H9 (cell line): Measurements from ENCODE around the gene TEX51. TPM values are rescaled to one million over a fixed set of nuclear protein-coding genes. Genes with fewer than 3 reads are reported as not detected.

Source experiments
- DNase-seq: peaks from one replicate; pipeline ENCODE4 v3.0.0-alpha.2; 2017
- H2AFZ ChIP-seq: one replicate; pipeline ENCODE4 v1.6.1; 2013; ENCODE audit warnings: mild to moderate bottlenecking, low read length, control low read depth, moderate library complexity
- H2AK5ac ChIP-seq: 2 replicates; pipeline ENCODE4 v1.6.1; 2013; ENCODE audit warnings: low read length, control low read depth, mixed read lengths; ENCODE audit not compliant: insufficient read length
- H2BK120ac ChIP-seq: one replicate; pipeline ENCODE4 v1.6.1; 2013; ENCODE audit warnings: low read depth, mild to moderate bottlenecking, low read length, control low read depth, inconsistent platforms; ENCODE audit not compliant: poor library complexity, severe bottlenecking
- H2BK12ac ChIP-seq: 2 replicates; pipeline ENCODE4 v1.6.1; 2013; ENCODE audit warnings: low read length, control low read depth, mixed read lengths, low read depth; ENCODE audit not compliant: insufficient read length
- H2BK15ac ChIP-seq: 2 replicates; pipeline ENCODE4 v1.6.1; 2013; ENCODE audit warnings: low read depth, low read length, control low read depth
- H2BK20ac ChIP-seq: one replicate; pipeline ENCODE4 v1.6.1; 2013; ENCODE audit warnings: low read depth, mild to moderate bottlenecking, low read length, control low read depth, inconsistent platforms; ENCODE audit not compliant: poor library complexity, severe bottlenecking
- H2BK5ac ChIP-seq: 2 replicates; pipeline ENCODE4 v1.6.1; 2013; ENCODE audit warnings: low read length, control low read depth, mixed read lengths; ENCODE audit not compliant: insufficient read length
- H3K14ac ChIP-seq: 2 replicates; pipeline ENCODE4 v1.6.1; 2013; ENCODE audit warnings: low read length, control low read depth; ENCODE audit not compliant: insufficient read depth
- H3K18ac ChIP-seq: 2 replicates; pipeline ENCODE4 v1.6.1; 2013; ENCODE audit warnings: low read depth, mild to moderate bottlenecking, mixed read lengths, low read length, control low read depth; ENCODE audit not compliant: insufficient read length
- H3K23ac ChIP-seq: 2 replicates; pipeline ENCODE4 v1.6.1; 2013; ENCODE audit warnings: low read length, control low read depth, mixed read lengths, low read depth; ENCODE audit not compliant: insufficient read length
- H3K23me2 ChIP-seq: 2 replicates; pipeline ENCODE4 v1.6.1; 2013; ENCODE audit warnings: low read depth, mild to moderate bottlenecking, mixed read lengths, low read length, control low read depth; ENCODE audit not compliant: insufficient read length, poor library complexity, severe bottlenecking
- H3K27ac ChIP-seq: 2 replicates; pipeline ENCODE4 v1.5.1; 2013; ENCODE audit warnings: low read length, control low read depth, mixed read lengths, low read depth; ENCODE audit not compliant: insufficient read length
- H3K27me3 ChIP-seq: 2 replicates; pipeline ENCODE4 v1.6.1; 2013; ENCODE audit warnings: low read length, control low read depth, inconsistent platforms; ENCODE audit not compliant: insufficient read depth
- H3K4ac ChIP-seq: 2 replicates; pipeline ENCODE4 v1.6.1; 2013; ENCODE audit warnings: low read depth, mild to moderate bottlenecking, control low read depth, inconsistent platforms, low read length, moderate library complexity
- H3K4me1 ChIP-seq: 2 replicates; pipeline ENCODE4 v1.6.1; 2013; ENCODE audit warnings: low read length, control low read depth, inconsistent platforms; ENCODE audit not compliant: insufficient read depth
- H3K4me2 ChIP-seq: 2 replicates; pipeline ENCODE4 v1.6.1; 2013; ENCODE audit warnings: low read length, control low read depth, mixed read lengths; ENCODE audit not compliant: insufficient read length, insufficient read depth
- H3K56ac ChIP-seq: 2 replicates; pipeline ENCODE4 v1.6.1; 2013; ENCODE audit warnings: low read depth, mild to moderate bottlenecking, mixed read lengths, low read length, control low read depth; ENCODE audit not compliant: insufficient read length
- H3K79me1 ChIP-seq: 2 replicates; pipeline ENCODE4 v1.6.1; 2013; ENCODE audit warnings: low read depth, mild to moderate bottlenecking, moderate library complexity, low read length, control low read depth, inconsistent platforms; ENCODE audit not compliant: insufficient read depth, poor library complexity, severe bottlenecking
- H3K79me2 ChIP-seq: 2 replicates; pipeline ENCODE4 v1.6.1; 2013; ENCODE audit warnings: low read length, control low read depth, inconsistent platforms; ENCODE audit not compliant: insufficient read depth
- H3K9ac ChIP-seq: 2 replicates; pipeline ENCODE4 v1.6.1; 2013; ENCODE audit warnings: low read length, control low read depth, mixed read lengths; ENCODE audit not compliant: insufficient read length; ENCODE audit errors: extremely low read depth
- H3K9me3 ChIP-seq: one replicate; pipeline ENCODE4 v1.6.1; 2013; ENCODE audit warnings: low read depth, low read length, inconsistent platforms; ENCODE audit not compliant: control insufficient read depth
- H3T11ph ChIP-seq: one replicate; pipeline ENCODE4 v1.6.1; 2013; ENCODE audit warnings: mild to moderate bottlenecking, low read length, control low read depth, inconsistent platforms
- H4K20me1 ChIP-seq: one replicate; pipeline ENCODE4 v1.6.1; 2013; ENCODE audit not compliant: control insufficient read depth, insufficient read length, insufficient read depth
- H4K5ac ChIP-seq: 2 replicates; pipeline ENCODE4 v1.6.1; 2013; ENCODE audit warnings: low read depth, mild to moderate bottlenecking, mixed read lengths, low read length, control low read depth; ENCODE audit not compliant: insufficient read length
- H4K8ac ChIP-seq: replicated peaks from 2 replicates; pipeline ENCODE4 v1.6.1; 2013; ENCODE audit warnings: low read length, control low read depth, mixed read lengths, low read depth; ENCODE audit not compliant: insufficient read length
- H4K91ac ChIP-seq: 2 replicates; pipeline ENCODE4 v1.6.1; 2013; ENCODE audit warnings: low read depth, mild to moderate bottlenecking, moderate library complexity, mixed read lengths, low read length, control low read depth; ENCODE audit not compliant: insufficient read length
- H3K27ac Mint-ChIP-seq, 3 experiments: 2 replicates in 2 of 3; 3 replicates in 1 of 3; pipeline ENCODE4 v1.8.0; 2020 to 2021; ENCODE audit warnings: mixed read lengths in 3 of 3, mild to moderate bottlenecking in 1 of 3, moderate library complexity in 1 of 3
- H3K27me3 Mint-ChIP-seq: 2 replicates; pipeline ENCODE4 v1.8.0; 2021; ENCODE audit warnings: low read depth, mild to moderate bottlenecking, moderate library complexity, mixed read lengths
- H3K36me3 Mint-ChIP-seq, 3 experiments: 2 replicates in 2 of 3; 3 replicates in 1 of 3; pipeline ENCODE4 v1.8.0; 2020 to 2021; ENCODE audit warnings: low read depth in 3 of 3, mixed read lengths in 3 of 3; ENCODE audit not compliant: insufficient read depth in 1 of 3
- H3K4me1 Mint-ChIP-seq, 2 experiments: 2 replicates each; pipeline ENCODE4 v1.8.0; 2020; ENCODE audit warnings: mixed read lengths in 2 of 2
- H3K4me3 Mint-ChIP-seq, 2 experiments: 2 replicates in 1 of 2; 3 replicates in 1 of 2; pipeline ENCODE4 v1.8.0; 2020 to 2021; ENCODE audit warnings: mild to moderate bottlenecking in 2 of 2, mixed read lengths in 2 of 2, moderate library complexity in 1 of 2
- H3K9me3 Mint-ChIP-seq, 2 experiments: 2 replicates in 1 of 2; 3 replicates in 1 of 2; pipeline ENCODE4 v1.8.0; 2020; ENCODE audit warnings: mild to moderate bottlenecking in 2 of 2, mixed read lengths in 2 of 2, moderate library complexity in 1 of 2
- CTCF ChIP-seq: fragments of 200-600 bp; sonication (generic); conservative IDR thresholded peaks from 3 replicates; pipeline ENCODE4 v1.8.0; 2021; ENCODE audit warnings: antibody characterized with exemption, mild to moderate bottlenecking
- WGBS: extraction: QIAGEN DNeasy Blood & Tissue Kit; methylation state at CpG from one replicate; pipeline ENCODE4 v1.1.7; 2013; ENCODE audit warnings: missing lambda C conversion rate, low lambda C conversion rate, mixed read lengths; ENCODE audit not compliant: insufficient read length; ENCODE audit errors: extremely low coverage; 5-methylcytosine and 5-hydroxymethylcytosine counted together
- total RNA-seq: library from RNA; stranded (reverse); gene quantifications from 2 replicates; pipeline ENCODE4 v1.2.1, GENCODE V29; 2021

Gene TEX51
- total RNA-seq, 1 experiment from 2014 or later: not detected

DNA sequence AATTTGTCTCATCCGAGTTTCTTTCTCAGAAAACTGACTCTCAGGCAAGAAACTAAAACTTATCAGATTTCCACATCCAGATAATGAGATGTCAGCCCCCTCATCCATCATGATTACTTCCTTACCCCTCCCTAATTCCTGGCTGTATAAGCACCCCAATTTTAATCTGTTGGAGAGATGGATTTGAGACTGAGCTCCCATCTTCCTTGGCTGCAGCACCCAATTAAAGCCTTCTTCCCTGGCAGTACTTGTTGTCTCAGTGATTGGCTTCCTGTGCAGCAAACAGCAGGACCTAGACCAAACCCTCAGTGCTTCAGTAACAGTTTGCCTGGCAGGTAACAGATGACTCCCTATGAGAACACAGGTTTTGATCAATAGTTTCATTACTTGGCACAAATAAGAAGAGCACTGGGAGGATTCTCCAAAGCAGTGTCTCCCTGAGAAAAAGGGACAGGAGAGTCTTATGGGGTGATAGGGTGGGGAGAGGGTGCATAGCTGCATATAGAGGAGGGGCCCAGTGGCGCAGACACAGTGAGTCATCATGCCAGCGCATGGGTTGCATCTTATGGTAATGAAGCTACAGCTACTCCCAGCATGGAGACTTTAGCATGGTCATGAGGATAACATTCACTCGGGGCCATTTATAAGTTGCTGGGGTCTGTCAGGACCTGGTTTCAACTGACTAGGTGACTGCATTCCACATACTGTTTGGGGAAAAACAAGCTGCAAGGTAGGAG is 45.1 kb downstream of the TEX51 start:
- Histone ChIP-seq H2BK12ac (no peak overlapping the region), H3K79me1 (no peaks in the 10 kb centered on the region), H3T11ph (no peak overlapping the region), H2BK5ac (no peak overlapping the region), H3K9me3 (peaks cover 21% of the 10 kb centered on the region), H4K5ac (no peak overlapping the region), H3K14ac (no peak overlapping the region), H2BK20ac (no peak overlapping the region), H3K79me2 (no peaks in the 10 kb centered on the region), H2AFZ (no peak overlapping the region), H2BK120ac (no peak overlapping the region), H3K27me3 (no peaks in the 10 kb centered on the region), H3K18ac (no peak overlapping the region), H3K56ac (no peak overlapping the region), H2BK15ac (no peak overlapping the region), H4K20me1 (no peaks in the 10 kb centered on the region), H4K91ac (no peak overlapping the region), H3K4me2 (no peak overlapping the region), H3K4ac (no peak overlapping the region), H3K4me1 (peaks cover 5% of the 10 kb centered on the region; the same call in 1 of the 2 replicates), H3K23ac (no peak overlapping the region), H3K23me2 (no peaks in the 10 kb centered on the region), H3K27ac (no peak overlapping the region), H3K9ac (no peak overlapping the region), H4K8ac (no peak overlapping the region), H2AK5ac (no peak overlapping the region)
- Mint-ChIP-seq H3K4me3 (no peak overlapping the region), H3K36me3 (peaks cover 33 to 54% (median 43%) of the 10 kb centered on the region in 3 experiments), H3K9me3 (peaks cover 59 to 71% of the 10 kb centered on the region in 2 experiments), H3K4me1 (peaks cover 38 to 42% of the 10 kb centered on the region in 2 experiments), H3K27ac (peak overlapping the region in 1 of 3 experiments; percentile 23; a peak in 2 of 7 replicates), H3K27me3 (peaks cover 86% of the 10 kb centered on the region)
- no CpG with 5 or more reads among the region's 4 CpGs for WGBS
- DNase-seq: no peak
- no peak for TF ChIP-seq CTCF
